Pancreas (tissue), 10 donors: ENCODE measurements around the gene MARS2. TPM values are rescaled to one million over a fixed set of nuclear protein-coding genes. Genes with fewer than 3 reads are reported as not detected.
"Not testable (repeated sequence)": the region's sequence is repeated elsewhere in the genome, so short reads cannot be mapped to it uniquely, and the experiment has no call there.

Source experiments
- ATAC-seq, 4 donors: fragments of 200-7000 bp; cut with Tn5 transposase; one replicate each; pipeline versions ENCODE4 v1.8.0 to v1.9.1; 2020; ENCODE audit warnings: mild to moderate bottlenecking in 4 of 4, moderate library complexity in 4 of 4
- DNase-seq, 6 donors: peaks; one replicate each; pipeline ENCODE4 v3.0.0-alpha.2; 2020
- FAIRE-seq: peaks from 2 replicates; lab custom pipeline; 2012; peaks lifted over from hg19 to GRCh38; lab: Jason Lieb, UNC
- H3K27ac ChIP-seq, 4 donors: fragments of 200-600 bp; sonication (generic); 1 replicate in 3 of 4; 2 replicates in 1 of 4; pipeline versions ENCODE4 v1.5.0 to v1.8.0; 2020
- H3K27me3 ChIP-seq, 4 donors: fragments of 200-600 bp; one replicate each; pipeline ENCODE4 v1.8.0; 2021
- H3K36me3 ChIP-seq, 3 donors: fragments of 200-600 bp; sonication (generic) in 1 of 3; one replicate each; pipeline versions ENCODE4 v1.5.0 to v1.8.0; 2020 to 2021
- H3K4me1 ChIP-seq, 3 donors: fragments of 200-600 bp; one replicate each; pipeline ENCODE4 v1.8.0; 2021
- H3K4me3 ChIP-seq, 4 donors: fragments of 200-600 bp; sonication (generic) in 2 of 4; one replicate each; pipeline versions ENCODE4 v1.5.0 to v1.8.0; 2020 to 2021
- H3K9me3 ChIP-seq, 4 donors: fragments of 200-600 bp; one replicate each; pipeline ENCODE4 v1.8.0; 2021
- CTCF ChIP-seq, 4 donors: fragments of 200-600 bp; sonication (generic) in 3 of 4; IDR thresholded peaks; one replicate each; pipeline versions ENCODE4 v1.5.0 to v1.8.0; 2021; ENCODE audit warnings: antibody characterized with exemption in 4 of 4
- WGBS, 2 donors: extraction: QIAGEN DNeasy Blood & Tissue Kit; methylation state at CpG; one replicate each; pipeline ENCODE4 v1.1.7; 2013; 5-methylcytosine and 5-hydroxymethylcytosine counted together
- intact Hi-C, 3 donors: fragments of 100-400 bp; cut with DNase I; formaldehyde crosslinking; loops; one replicate each; pipeline versions ENCODE4 v1.11.1 to v1.14.2; 2022
- polyA plus RNA-seq, 2 donors: library from polyadenylated mRNA; stranded (reverse); fragments of 200-250 nt; gene quantifications; one replicate each; pipeline ENCODE4 v1.2.3, GENCODE V29; 2013
- total RNA-seq, 6 donors: library from RNA; stranded (reverse); fragmentation: NEBNext Ultra II Directional in 4 of 6; extraction: Animal tissue kit (Norgen Biotek cat#: 25700) in 4 of 6; gene quantifications; one replicate each; pipeline versions ENCODE4 v1.2.1 to v1.2.4, GENCODE V29; 2021 to 2023
- donor health status: healthy with polysubstance abuse.
- donor health status: DM: no; HTN: no; CAD: no; lungs with moderate emphysema.
- donor health status: DM: no; HTN: no; CAD: no.
- donor health status: control.
- donor health status: control.
- donor health status: Bipolar disorder and iron deficiency.
- donor health status: DM: yes; HTN: yes; CAD: no.
- donor health status: DM: no; HTN: no; CAD: no.
- donor health status: DM: no; HTN: no; CAD: no.
- donor health status: DM: yes; HTN: yes; CAD: no.

MARS2 gene
- total and polyA plus RNA-seq, 8 donors = 1.4 to 5.3 (median 3.2) TPM

GRCh38 chr2:197706839-197707207 lies 1.7 kb downstream of the MARS2 start:
- no peak for FAIRE-seq
- TF ChIP-seq CTCF (IDR thresholded peaks at IDR 0.05) = no peak
- Histone ChIP-seq H3K9me3 (no peaks in the 10 kb centered on the region), H3K4me1 (peaks cover 20 to 29% (median 28%) of the 10 kb centered on the region in 3 donors), H3K36me3 (no peaks in the 10 kb centered on the region), H3K4me3 (peak overlapping the region in 3 of 4 donors; percentile 66 to 85 (median 80)), H3K27me3 (no peaks in the 10 kb centered on the region), H3K27ac (no peak overlapping the region)
- intact Hi-C loops = no loop called here
- no peak for ATAC-seq
- DNase-seq = no peak
- WGBS, 2 donors = 28 to 33% methylated on average over 5 of the region's 5 CpGs

- 2% methylated on average over 4 of the region's 4 CpGs for WGBS, 2 donors
- FAIRE-seq (peak; percentile 73), ATAC-seq (peak in 3 of 4 donors; percentile 24 to 40 (median 31)), DNase-seq (no peak)
- intact Hi-C loops = no loop called here
- Histone ChIP-seq H3K36me3 (no peaks in the 10 kb centered on the region), H3K4me3 (peak overlapping the region in 3 of 4 donors; percentile 3 to 85 (median 66)), H3K4me1 (peaks cover 20 to 29% (median 28%) of the 10 kb centered on the region in 3 donors), H3K9me3 (no peaks in the 10 kb centered on the region), H3K27me3 (no peaks in the 10 kb centered on the region), H3K27ac (no peak overlapping the region)
- TF ChIP-seq CTCF (IDR thresholded peaks at IDR 0.05) = peak; percentile 50 to 73 (median 64)
Observed at GRCh38 chr2:197707316-197708213, 2.4 kb downstream of the MARS2 start.

- intact Hi-C loops = no loop called here
- H3K27ac ChIP-seq = no peak overlapping the region
- FAIRE-seq = no peak
- H3K9me3 ChIP-seq = no peaks in the 10 kb centered on the region
- ATAC-seq = no peak
- 30 to 42% methylated on average over 2 of the region's 2 CpGs for WGBS, 2 donors
- DNase-seq = no peak
- H3K4me3 ChIP-seq = no peak overlapping the region
- no peaks in the 10 kb centered on the region for H3K27me3 ChIP-seq
- H3K36me3 ChIP-seq = no peaks in the 10 kb centered on the region
- peaks cover 20 to 29% (median 28%) of the 10 kb centered on the region in 3 donors for H3K4me1 ChIP-seq
- TF ChIP-seq CTCF (IDR thresholded peaks at IDR 0.05) = no peak
Observed at GRCh38 chr2:197708331-197708730, 3.2 kb downstream of the MARS2 start.

- H3K36me3 ChIP-seq, H3K9me3 ChIP-seq, FAIRE-seq, H3K27me3 ChIP-seq, H3K4me3 ChIP-seq, ATAC-seq, intact Hi-C loops, DNase-seq, H3K27ac ChIP-seq: not testable (repeated sequence)
- whole genome bisulfite sequencing, 2 donors = 82 to 86% methylated on average over 7 of the region's 7 CpGs
- H3K4me1 ChIP-seq = peaks cover 20 to 29% (median 26%) of the 10 kb centered on the region in 3 donors
Observed at GRCh38 chr2:197709140-197709539, 4.0 kb downstream of the MARS2 start.

- peaks cover 20 to 25% (median 22%) of the 10 kb centered on the region in 3 donors for H3K4me1 ChIP-seq
- ATAC-seq (no peak), DNase-seq (no peak), FAIRE-seq (no peak)
- no peak overlapping the region for H3K27ac ChIP-seq
- no peak overlapping the region for H3K4me3 ChIP-seq
- no peaks in the 10 kb centered on the region for H3K27me3 ChIP-seq
- intact Hi-C loops = no loop called here
- TF ChIP-seq CTCF (IDR thresholded peaks at IDR 0.05) = no peak
- no peaks in the 10 kb centered on the region for H3K9me3 ChIP-seq
- no peaks in the 10 kb centered on the region for H3K36me3 ChIP-seq
Observed at GRCh38 chr2:197710424-197711042, 5.4 kb downstream of the MARS2 start.
